Activated T-helper 1 cell treated with anti-CD3 and anti-CD28 coated beads, Interleukin-12 subunit alpha, Interleukin-12 subunit beta, Interleukin-2, Interleukin-4 antibody, amounts not matched to agents 30 ng/mL and 10 ng/mL and 1 ng/mL, durations not matched to agents 14 hours and 24 hours and 36 hours (primary cell): ENCODE measurements around the gene SH3GLB2. TPM values are rescaled to one million over a fixed set of nuclear protein-coding genes. Genes with fewer than 3 reads are reported as not detected.
"Not testable (repeated sequence)": the region's sequence is repeated elsewhere in the genome, so short reads cannot be mapped to it uniquely, and the experiment has no call there.

Source experiments
- DNase-seq: peaks from one replicate; pipeline ENCODE4 v3.0.0; 2021; ENCODE audit warnings: low spot score
- H3K27ac Mint-ChIP-seq: one replicate; pipeline ENCODE4 v1.8.0; 2021; ENCODE audit warnings: mild to moderate bottlenecking, mixed read lengths
- H3K27me3 Mint-ChIP-seq: one replicate; pipeline ENCODE4 v1.8.0; 2022; ENCODE audit warnings: mild to moderate bottlenecking, moderate library complexity, mixed read lengths; ENCODE audit not compliant: insufficient read depth
- H3K36me3 Mint-ChIP-seq: one replicate; pipeline ENCODE4 v1.8.0; 2021; ENCODE audit warnings: low read depth, mixed read lengths
- H3K4me1 Mint-ChIP-seq: one replicate; pipeline ENCODE4 v1.8.0; 2021; ENCODE audit warnings: low read depth, mixed read lengths
- H3K4me3 Mint-ChIP-seq: one replicate; pipeline ENCODE4 v1.8.0; 2021; ENCODE audit warnings: mild to moderate bottlenecking, moderate library complexity, mixed read lengths
- H3K9me3 Mint-ChIP-seq: one replicate; pipeline ENCODE4 v1.8.0; 2021; ENCODE audit warnings: mixed read lengths
- intact Hi-C: fragments of 100-400 bp; cut with micrococcal nuclease; formaldehyde crosslinking; loops from one replicate; pipeline ENCODE4 v1.15.1; 2024
- total RNA-seq: library from RNA; stranded (reverse); gene quantifications from 2 replicates; pipeline ENCODE4 v1.2.3, GENCODE V29; 2022

The SH3GLB2 gene
- total RNA-seq, 1 donor from 2014 or later = 74.8 TPM

- H3K27me3 Mint-ChIP-seq = no peaks in the 10 kb centered on the region
- peaks cover 16% of the 10 kb centered on the region for H3K4me1 Mint-ChIP-seq
- intact Hi-C loops = no loop called here
- no peak overlapping the region for H3K4me3 Mint-ChIP-seq
- H3K9me3 Mint-ChIP-seq = no peaks in the 10 kb centered on the region
- H3K36me3 Mint-ChIP-seq = peaks cover 58% of the 10 kb centered on the region
- DNase-seq = no peak
- no peak overlapping the region for H3K27ac Mint-ChIP-seq
Observed at GRCh38 chr9:128995791-128996190, 32.3 kb downstream of the SH3GLB2 start.

GRCh38 chr9:128992995-128993394, 35.1 kb downstream of the SH3GLB2 start:
- Mint-ChIP-seq H3K27ac (no peak overlapping the region), H3K36me3 (peaks cover 46% of the 10 kb centered on the region), H3K27me3 (no peaks in the 10 kb centered on the region), H3K9me3 (no peaks in the 10 kb centered on the region), H3K4me1 (peaks cover 8% of the 10 kb centered on the region), H3K4me3 (no peak overlapping the region)
- no peak for DNase-seq
- intact Hi-C loops = no loop called here

- H3K9me3 Mint-ChIP-seq = no peaks in the 10 kb centered on the region
- intact Hi-C loops = no loop called here
- DNase-seq = no peak
- no peaks in the 10 kb centered on the region for H3K4me1 Mint-ChIP-seq
- peaks cover 42% of the 10 kb centered on the region for H3K36me3 Mint-ChIP-seq
- no peaks in the 10 kb centered on the region for H3K27me3 Mint-ChIP-seq
- H3K27ac Mint-ChIP-seq = no peak overlapping the region
- H3K4me3 Mint-ChIP-seq = no peak overlapping the region
Observed at GRCh38 chr9:128987805-128988204, 40.3 kb downstream of the SH3GLB2 start.

GRCh38 chr9:128986671-128987070, 41.5 kb downstream of the SH3GLB2 start:
- intact Hi-C loops = no loop called here
- Mint-ChIP-seq H3K9me3 (no peaks in the 10 kb centered on the region), H3K4me1 (no peaks in the 10 kb centered on the region), H3K36me3 (peaks cover 47% of the 10 kb centered on the region), H3K27ac (no peak overlapping the region), H3K27me3 (no peaks in the 10 kb centered on the region), H3K4me3 (no peak overlapping the region)
- no peak for DNase-seq

GRCh38 chr9:128983536-128983935, 44.6 kb downstream of the SH3GLB2 start:
- no peak overlapping the region for H3K27ac Mint-ChIP-seq
- DNase-seq = no peak
- H3K36me3 Mint-ChIP-seq = peaks cover 67% of the 10 kb centered on the region
- no peaks in the 10 kb centered on the region for H3K4me1 Mint-ChIP-seq
- no peaks in the 10 kb centered on the region for H3K9me3 Mint-ChIP-seq
- H3K27me3 Mint-ChIP-seq = no peaks in the 10 kb centered on the region
- no peak overlapping the region for H3K4me3 Mint-ChIP-seq
- intact Hi-C loops = no loop called here

- Mint-ChIP-seq H3K4me1 (no peaks in the 10 kb centered on the region), H3K36me3 (peaks cover 60% of the 10 kb centered on the region), H3K4me3 (no peak overlapping the region), H3K27ac (no peak overlapping the region), H3K27me3 (no peaks in the 10 kb centered on the region), H3K9me3 (no peaks in the 10 kb centered on the region)
- no peak for DNase-seq
- intact Hi-C loops = no loop called here
Observed at GRCh38 chr9:128979111-128979510, 49.0 kb downstream of the SH3GLB2 start.

- Mint-ChIP-seq H3K4me3 (no peak overlapping the region), H3K27me3 (no peaks in the 10 kb centered on the region), H3K9me3 (no peaks in the 10 kb centered on the region), H3K4me1 (no peaks in the 10 kb centered on the region), H3K27ac (no peak overlapping the region), H3K36me3 (peaks cover 55% of the 10 kb centered on the region)
- DNase-seq = no peak
- intact Hi-C loops = no loop called here
Observed at GRCh38 chr9:128972956-128973355, 55.2 kb downstream of the SH3GLB2 start.

GRCh38 chr9:128969491-128969890, 58.6 kb downstream of the SH3GLB2 start:
- Mint-ChIP-seq H3K9me3 (no peaks in the 10 kb centered on the region), H3K27me3 (no peaks in the 10 kb centered on the region), H3K27ac (no peak overlapping the region), H3K36me3 (peaks cover 44% of the 10 kb centered on the region), H3K4me1 (no peaks in the 10 kb centered on the region), H3K4me3 (no peak overlapping the region)
- intact Hi-C loops = no loop called here
- no peak for DNase-seq

GRCh38 chr9:128961403-128961802, 66.7 kb downstream of the SH3GLB2 start:
- DNase-seq, H3K27me3 Mint-ChIP-seq, H3K4me3 Mint-ChIP-seq, H3K27ac Mint-ChIP-seq, H3K9me3 Mint-ChIP-seq, intact Hi-C loops, H3K4me1 Mint-ChIP-seq: not testable (repeated sequence)
- peaks cover 23% of the 10 kb centered on the region for H3K36me3 Mint-ChIP-seq

Other genes starting within 250 kb of the SH3GLB2 start
- gene TBC1D13, start 241.1 kb downstream of the SH3GLB2 start, total RNA-seq = 21.2 and 22.3 TPM in 2 replicates
- gene ENDOG, start 209.8 kb downstream of the SH3GLB2 start, total RNA-seq = 22.1 and 26.2 TPM in 2 replicates
- gene SPOUT1, start 198.5 kb downstream of the SH3GLB2 start, total RNA-seq = 151 and 158 TPM in 2 replicates
- gene KYAT1, start 146.4 kb downstream of the SH3GLB2 start, total RNA-seq = 10.6 and 12.2 TPM in 2 replicates
- gene LRRC8A, start 146.2 kb downstream of the SH3GLB2 start, total RNA-seq = 30.1 and 32.9 TPM in 2 replicates
- gene PHYHD1, start 107.3 kb downstream of the SH3GLB2 start, total RNA-seq = 0.34 and 1.0 TPM in 2 replicates
- 17.7 and 18.1 TPM in 2 replicates for gene DOLK, start 80.7 kb downstream of the SH3GLB2 start, total RNA-seq
- 154 and 158 TPM in 2 replicates for gene NUP188, start 80.6 kb downstream of the SH3GLB2 start, total RNA-seq
- 43.4 and 43.8 TPM in 2 replicates for gene MIGA2, start 8.3 kb upstream of the SH3GLB2 start, total RNA-seq
- 28.4 and 30.2 TPM in 2 replicates for gene DOLPP1, start 52.8 kb upstream of the SH3GLB2 start, total RNA-seq
- 9.9 and 10.0 TPM in 2 replicates for gene CRAT, start 82.5 kb upstream of the SH3GLB2 start, total RNA-seq
- gene PTPA, start 83.1 kb upstream of the SH3GLB2 start, total RNA-seq = 105 and 114 TPM in 2 replicates
- 14.4 TPM in 2 replicates for gene IER5L, start 149.9 kb upstream of the SH3GLB2 start, total RNA-seq